Ovary (tissue), 9 donors: ENCODE data around the gene B3GNT7. TPM values are rescaled to one million over a fixed set of nuclear protein-coding genes. Genes with fewer than 3 reads are reported as not detected.
"Not testable (repeated sequence)": the region's sequence is repeated elsewhere in the genome, so short reads cannot be mapped to it uniquely, and the experiment has no call there.

ENCODE experiments used
- DNase-seq, 5 donors: peaks; one replicate each; pipeline ENCODE4 v3.0.0-alpha.2; 2019 to 2020
- H3K27ac ChIP-seq, 2 donors: fragments of 200-600 bp; one replicate each; pipeline versions ENCODE4 v1.5.1 to v1.8.0; 2019 to 2022
- H3K27me3 ChIP-seq: fragments of 200-600 bp; one replicate; pipeline ENCODE4 v1.8.0; 2022
- H3K36me3 ChIP-seq: fragments of 200-600 bp; sonication (generic); one replicate; pipeline ENCODE4 v1.5.1; 2019
- H3K4me1 ChIP-seq: one replicate; pipeline ENCODE4 v1.8.1; 2013; ENCODE audit warnings: mild to moderate bottlenecking, moderate library complexity; ENCODE audit not compliant: insufficient read depth
- H3K4me3 ChIP-seq: fragments of 200-600 bp; sonication (generic); one replicate; pipeline ENCODE4 v1.5.1; 2017
- H3K9me3 ChIP-seq, 2 donors: fragments of 200-600 bp in 1 of 2; sonication (generic) in 1 of 2; one replicate each; pipeline versions ENCODE4 v1.5.1 to v1.8.1; 2013 to 2019; ENCODE audit warnings: mild to moderate bottlenecking in 1 of 2, moderate library complexity in 1 of 2
- CTCF ChIP-seq, 3 donors: fragments of 450-650 bp in 2 of 3; fragments of 200-600 bp in 1 of 3; IDR thresholded peaks; one replicate each; pipeline versions ENCODE4 v1.5.1 to v1.8.0; 2016 to 2022; ENCODE audit warnings: antibody characterized with exemption in 3 of 3, mild to moderate bottlenecking in 1 of 3
- EP300 ChIP-seq: sonication (generic); formaldehyde crosslinking; IDR thresholded peaks from one replicate; pipeline ENCODE4 v1.6.1; 2017; ENCODE audit warnings: antibody characterized with exemption
- POLR2A ChIP-seq: fragments of 450-650 bp; IDR thresholded peaks from one replicate; pipeline ENCODE4 v1.6.1; 2017; ENCODE audit warnings: antibody characterized with exemption, mild to moderate bottlenecking, moderate library complexity
- WGBS, 3 donors: extraction: QIAGEN DNeasy Blood & Tissue Kit in 1 of 3; methylation state at CpG; one replicate each; pipeline versions ENCODE4 v1.1.5 to v1.1.7; 2013 to 2017; 5-methylcytosine and 5-hydroxymethylcytosine counted together
- intact Hi-C, 4 donors: fragments of 100-400 bp; cut with DNase I; formaldehyde crosslinking; loops; one replicate each; pipeline versions ENCODE4 v1.11.0 to v1.15.1; 2022 to 2023
- polyA plus RNA-seq, 2 donors: library from polyadenylated mRNA; stranded (reverse); fragments of 200-250 nt in 1 of 2; fragments of 350-450 nt in 1 of 2; fragmentation: Illumina TruSeq in 1 of 2; extraction: RNeasy Lipid Tissue Mini Kit (QIAGEN cat#74804) in 1 of 2; gene quantifications; one replicate each; pipeline ENCODE4 v1.2.3, GENCODE V29; 2013 to 2014
- total RNA-seq, 7 donors: library from RNA; depleted of rRNA in 2 of 7; stranded (reverse); fragments of >200 nt in 2 of 7; fragmentation: NEBNext Ultra II Directional in 3 of 7; extraction: Animal tissue kit (Norgen Biotek cat#: 25700) in 3 of 7; gene quantifications; one replicate each; pipeline versions ENCODE4 v1.1.0 to v1.2.4, GENCODE V29; 2016 to 2023
- donor health status: DM: no; HTN: no; CAD: no; lungs with moderate emphysema.
- donor health status: DM: no; HTN: no; CAD: no.
- donor health status: Bipolar disorder and iron deficiency.
- donor health status: DM: yes; HTN: yes; CAD: no.
- donor health status: DM: no; HTN: no; CAD: no.
- donor health status: DM: yes; HTN: yes; CAD: no.

B3GNT7 gene
- total and polyA plus RNA-seq, 9 donors, result 4.8 to 34.0 (median 24.4) TPM

GRCh38 chr2:231429152-231429551 lies 33.6 kb downstream of the B3GNT7 start:
- 57 to 68% (median 60%) methylated on average over 6 of the region's 6 CpGs for WGBS, 3 donors
- Histone ChIP-seq H3K9me3 (no peaks in the 10 kb centered on the region), H3K4me3 (no peak overlapping the region), H3K36me3 (no peaks in the 10 kb centered on the region), H3K27ac (no peak overlapping the region), H3K4me1 (no peaks in the 10 kb centered on the region), H3K27me3 (no peaks in the 10 kb centered on the region)
- TF ChIP-seq EP300 (no peak), CTCF (IDR thresholded peaks at IDR 0.05) (no peak), POLR2A (no peak)
- intact Hi-C loops, result no loop called here
- no peak for DNase-seq

GRCh38 chr2:231429901-231430300 lies 34.4 kb downstream of the B3GNT7 start:
- no peaks in the 10 kb centered on the region for H3K4me1 ChIP-seq
- H3K4me3 ChIP-seq, result no peak overlapping the region
- no peaks in the 10 kb centered on the region for H3K36me3 ChIP-seq
- TF ChIP-seq CTCF (IDR thresholded peaks at IDR 0.05), result no peak
- no peaks in the 10 kb centered on the region for H3K27me3 ChIP-seq
- 83 to 90% (median 83%) methylated on average over 3 of the region's 3 CpGs for WGBS, 3 donors
- no peak for DNase-seq
- no peaks in the 10 kb centered on the region for H3K9me3 ChIP-seq
- intact Hi-C loops, result no loop called here
- H3K27ac ChIP-seq, result no peak overlapping the region

- H3K27me3 ChIP-seq, H3K4me3 ChIP-seq, H3K9me3 ChIP-seq, H3K36me3 ChIP-seq, H3K4me1 ChIP-seq, DNase-seq, H3K27ac ChIP-seq, intact Hi-C loops: not testable (repeated sequence)
- 83 to 91% (median 90%) methylated on average over 4 of the region's 4 CpGs for WGBS, 3 donors
These were observed 34.9 kb downstream of the B3GNT7 start for GRCh38 chr2:231430437-231430836.

GRCh38 chr2:231431606-231432005 lies 36.1 kb downstream of the B3GNT7 start:
- H3K27me3 ChIP-seq, result no peaks in the 10 kb centered on the region
- 93 to 96% (median 95%) methylated on average over 4 of the region's 4 CpGs for WGBS, 3 donors
- H3K9me3 ChIP-seq, result no peaks in the 10 kb centered on the region
- H3K36me3 ChIP-seq, result no peaks in the 10 kb centered on the region
- no peaks in the 10 kb centered on the region for H3K4me1 ChIP-seq
- intact Hi-C loops, result no loop called here
- no peak overlapping the region for H3K27ac ChIP-seq
- TF ChIP-seq EP300 (no peak), CTCF (IDR thresholded peaks at IDR 0.05) (no peak), POLR2A (no peak)
- no peak overlapping the region for H3K4me3 ChIP-seq
- DNase-seq, result no peak

GRCh38 chr2:231433990-231434389 lies 38.5 kb downstream of the B3GNT7 start:
- no peaks in the 10 kb centered on the region for H3K36me3 ChIP-seq
- 81 to 89% (median 82%) methylated on average over 8 of the region's 8 CpGs for WGBS, 3 donors
- H3K27ac ChIP-seq, result no peak overlapping the region
- intact Hi-C loops, result no loop called here
- no peak overlapping the region for H3K4me3 ChIP-seq
- DNase-seq, result no peak
- no peaks in the 10 kb centered on the region for H3K9me3 ChIP-seq
- no peaks in the 10 kb centered on the region for H3K4me1 ChIP-seq
- H3K27me3 ChIP-seq, result no peaks in the 10 kb centered on the region
- no peak for TF ChIP-seq POLR2A
- no peak for TF ChIP-seq CTCF (IDR thresholded peaks at IDR 0.05)
- no peak for TF ChIP-seq EP300
